HFFc6 (cell line): ENCODE data around the gene PIANP. TPM values are rescaled to one million over a fixed set of nuclear protein-coding genes. Genes with fewer than 3 reads are reported as not detected.
A peak's percentile ranks its signal among the peaks of the same experiment; 100 is the strongest.

ENCODE experiments used
- DNase-seq: peaks from one replicate; pipeline ENCODE4 v3.0.0-alpha.2; 2018
- H3K27ac Mint-ChIP-seq: 2 replicates; pipeline ENCODE4 v1.8.0; 2020; ENCODE audit warnings: mild to moderate bottlenecking, mixed read lengths
- H3K27me3 Mint-ChIP-seq: 2 replicates; pipeline ENCODE4 v1.8.0; 2021; ENCODE audit warnings: mild to moderate bottlenecking, moderate library complexity, mixed read lengths; ENCODE audit not compliant: insufficient read depth
- H3K36me3 Mint-ChIP-seq: 2 replicates; pipeline ENCODE4 v1.8.0; 2021; ENCODE audit warnings: low read depth, mixed read lengths
- H3K4me1 Mint-ChIP-seq: 2 replicates; pipeline ENCODE4 v1.8.0; 2020; ENCODE audit warnings: low read depth, mixed read lengths
- H3K4me3 Mint-ChIP-seq: 2 replicates; pipeline ENCODE4 v1.8.0; 2020; ENCODE audit warnings: mild to moderate bottlenecking, moderate library complexity, mixed read lengths
- H3K9me3 Mint-ChIP-seq: 2 replicates; pipeline ENCODE4 v1.8.0; 2020; ENCODE audit warnings: mild to moderate bottlenecking, mixed read lengths
- CTCF ChIP-seq: fragments of 200-600 bp; sonication (generic); IDR thresholded peaks from 2 replicates; pipeline ENCODE4 v1.5.0; 2021; ENCODE audit warnings: antibody characterized with exemption, mild to moderate bottlenecking
- total RNA-seq, 6 experiments: library from RNA; stranded (reverse); fragmentation: NEBNext Ultra II Directional; extraction: Animal tissue kit (Norgen Biotek cat#: 25700); gene quantifications; 2 replicates in 1 of 6; 3 replicates in 5 of 6; pipeline ENCODE4 v1.2.3, GENCODE V29; 2021

Gene PIANP
- total RNA-seq, 6 experiments from 2014 or later = 2.6 to 4.6 (median 3.8) TPM

- H3K27me3 Mint-ChIP-seq = peaks cover 31% of the 10 kb centered on the region
- H3K36me3 Mint-ChIP-seq = no peaks in the 10 kb centered on the region
- TF ChIP-seq CTCF = no peak
- no peaks in the 10 kb centered on the region for H3K9me3 Mint-ChIP-seq
- peak overlapping the region; percentile 19 for H3K27ac Mint-ChIP-seq
- DNase-seq = no peak
- H3K4me3 Mint-ChIP-seq = peak overlapping the region; percentile 82
- peaks cover 33% of the 10 kb centered on the region for H3K4me1 Mint-ChIP-seq
Observed at GRCh38 chr12:6699259-6699988, 1.2 kb downstream of the PIANP start.

GRCh38 chr12:6698352-6699046 lies 2.1 kb downstream of the PIANP start:
- H3K4me1 Mint-ChIP-seq = peaks cover 30% of the 10 kb centered on the region
- no peak overlapping the region for H3K4me3 Mint-ChIP-seq
- DNase-seq = no peak
- no peaks in the 10 kb centered on the region for H3K9me3 Mint-ChIP-seq
- H3K36me3 Mint-ChIP-seq = no peaks in the 10 kb centered on the region
- peak overlapping the region; percentile 40; the same call in 1 of the 2 replicates for H3K27ac Mint-ChIP-seq
- TF ChIP-seq CTCF = no peak
- peaks cover 27% of the 10 kb centered on the region for H3K27me3 Mint-ChIP-seq

GRCh38 chr12:6697584-6698351 lies 2.8 kb downstream of the PIANP start:
- no peaks in the 10 kb centered on the region for H3K9me3 Mint-ChIP-seq
- H3K27ac Mint-ChIP-seq = peak overlapping the region; percentile 40
- peak; percentile 83 for TF ChIP-seq CTCF
- no peak overlapping the region for H3K4me3 Mint-ChIP-seq
- H3K27me3 Mint-ChIP-seq = peaks cover 27% of the 10 kb centered on the region
- peaks cover 28% of the 10 kb centered on the region for H3K4me1 Mint-ChIP-seq
- H3K36me3 Mint-ChIP-seq = no peaks in the 10 kb centered on the region
- peak; percentile 61 for DNase-seq

GRCh38 chr12:6696690-6697583 lies 3.7 kb downstream of the PIANP start:
- peaks cover 36% of the 10 kb centered on the region for H3K4me1 Mint-ChIP-seq
- H3K27me3 Mint-ChIP-seq = peaks cover 22% of the 10 kb centered on the region
- H3K27ac Mint-ChIP-seq = no peak overlapping the region
- no peak overlapping the region for H3K4me3 Mint-ChIP-seq
- TF ChIP-seq CTCF = no peak
- no peaks in the 10 kb centered on the region for H3K36me3 Mint-ChIP-seq
- no peak for DNase-seq
- no peaks in the 10 kb centered on the region for H3K9me3 Mint-ChIP-seq
